Activated CD8-positive, alpha-beta T cell treated with anti-CD3 and anti-CD28 coated beads, Interleukin-2, amount 10 ng/mL, durations not matched to agents 7 days and 5 days (primary cell): ENCODE data around the gene LIF. TPM values are rescaled to one million over a fixed set of nuclear protein-coding genes. Genes with fewer than 3 reads are reported as not detected.

Source experiments
- ATAC-seq: fragments of 150-1000 bp; cut with Tn5 transposase; one replicate; pipeline ENCODE4 v1.10.0; 2021; ENCODE audit warnings: moderate library complexity
- CTCF ChIA-PET: fragments of 350-600 bp; sonication (Branson Sonifier 250); formaldehyde crosslinking; loops from one replicate; lab custom pipeline; 2021; ENCODE audit warnings: antibody characterized with exemption; lab: Charles Lee
- POLR2A ChIA-PET: fragments of 350-600 bp; sonication (Branson Sonifier 250); formaldehyde crosslinking; loops from one replicate; lab custom pipeline; 2021; ENCODE audit warnings: antibody characterized with exemption; lab: Charles Lee
- DNase-seq: peaks from one replicate; pipeline ENCODE4 v3.0.0-alpha.2; 2020
- H3K27ac Mint-ChIP-seq: one replicate; pipeline ENCODE4 v1.8.0; 2021; ENCODE audit warnings: mild to moderate bottlenecking, mixed read lengths
- H3K27me3 Mint-ChIP-seq: one replicate; pipeline ENCODE4 v1.8.0; 2021; ENCODE audit warnings: low read depth, mixed read lengths
- H3K36me3 Mint-ChIP-seq: one replicate; pipeline ENCODE4 v1.8.0; 2021; ENCODE audit warnings: low read depth, mixed read lengths
- H3K4me1 Mint-ChIP-seq: one replicate; pipeline ENCODE4 v1.8.0; 2021; ENCODE audit warnings: low read depth, mixed read lengths
- H3K4me3 Mint-ChIP-seq: one replicate; pipeline ENCODE4 v1.8.0; 2021; ENCODE audit warnings: mild to moderate bottlenecking, mixed read lengths
- H3K9me3 Mint-ChIP-seq: one replicate; pipeline ENCODE4 v1.8.0; 2022; ENCODE audit warnings: mixed read lengths; ENCODE audit not compliant: insufficient read depth
- total RNA-seq, 2 experiments: library from RNA; stranded (reverse); gene quantifications; one replicate each; pipeline ENCODE4 v1.2.3, GENCODE V29; 2021

LIF gene
- total RNA-seq, 2 experiments from 2014 or later, result 532 to 569 TPM

- H3K27me3 Mint-ChIP-seq, result no peaks in the 10 kb centered on the region
- DNase-seq (peak; percentile 40), ATAC-seq (no peak)
- CTCF ChIA-PET, result interaction anchor here (0.9 kb wide), 1 partner anchor 26 kb away, joined by 3 read pairs; no protein-coding TSS in a partner anchor
- peaks cover 92% of the 10 kb centered on the region for H3K4me1 Mint-ChIP-seq
- peaks cover 4% of the 10 kb centered on the region for H3K36me3 Mint-ChIP-seq
- H3K4me3 Mint-ChIP-seq, result no peak overlapping the region
- POLR2A ChIA-PET, result no interaction called here
- H3K9me3 Mint-ChIP-seq, result no peaks in the 10 kb centered on the region
- H3K27ac Mint-ChIP-seq, result peak overlapping the region; percentile 76
Measured at GRCh38 chr22:30212363-30212995, 34.1 kb downstream of the LIF start.

DNA sequence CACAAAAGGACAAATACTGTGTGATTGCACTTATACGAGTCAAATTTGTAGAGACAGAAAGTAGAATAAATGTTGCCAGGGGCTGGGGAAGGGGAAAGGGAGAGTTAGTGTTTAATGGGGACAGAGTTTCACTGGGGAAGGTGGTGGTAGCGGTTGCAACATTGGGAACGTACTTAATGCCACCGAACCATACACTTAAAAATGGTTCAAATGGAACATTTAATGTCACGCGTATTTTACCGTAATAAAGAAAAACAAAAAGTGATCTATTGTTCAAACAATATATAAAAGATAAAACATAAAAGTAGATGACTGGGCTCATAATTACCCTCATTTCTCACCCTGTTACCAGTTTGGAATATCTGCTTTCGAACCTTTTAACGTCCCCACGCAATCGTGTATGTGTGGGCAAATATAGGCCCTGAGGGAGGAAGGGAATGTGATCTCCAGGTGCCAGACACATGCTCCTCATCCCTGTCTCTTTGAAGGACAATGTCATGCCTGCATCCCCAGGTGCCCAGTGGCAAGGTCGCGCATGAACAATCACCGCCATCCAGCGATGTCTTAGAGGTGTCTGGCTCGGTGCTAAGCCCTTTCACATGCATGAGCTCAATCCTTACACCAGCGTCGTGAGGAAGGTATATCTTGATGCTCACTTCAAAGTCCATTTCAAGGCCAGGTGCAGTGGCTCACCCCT, 35.3 kb downstream of the LIF start:
- ChIA-PET POLR2A (no interaction called here), CTCF (no interaction called here)
- H3K27ac Mint-ChIP-seq, result peak overlapping the region; percentile 54
- ATAC-seq (no peak), DNase-seq (no peak)
- peaks cover 93% of the 10 kb centered on the region for H3K4me1 Mint-ChIP-seq
- no peaks in the 10 kb centered on the region for H3K27me3 Mint-ChIP-seq
- H3K9me3 Mint-ChIP-seq, result no peaks in the 10 kb centered on the region
- H3K4me3 Mint-ChIP-seq, result no peak overlapping the region
- peaks cover 2% of the 10 kb centered on the region for H3K36me3 Mint-ChIP-seq

- ChIA-PET CTCF (interaction anchor here (2.4 kb wide), 1 partner anchor 19 kb away, joined by 7 read pairs; no protein-coding TSS in a partner anchor), POLR2A (no interaction called here)
- Mint-ChIP-seq H3K36me3 (no peaks in the 10 kb centered on the region), H3K27ac (peak overlapping the region; percentile 45), H3K9me3 (no peaks in the 10 kb centered on the region), H3K4me1 (peaks cover 92% of the 10 kb centered on the region), H3K27me3 (no peaks in the 10 kb centered on the region), H3K4me3 (no peak overlapping the region)
- DNase-seq (no peak), ATAC-seq (no peak)
Measured at GRCh38 chr22:30210235-30210909, 36.2 kb downstream of the LIF start.

DNA sequence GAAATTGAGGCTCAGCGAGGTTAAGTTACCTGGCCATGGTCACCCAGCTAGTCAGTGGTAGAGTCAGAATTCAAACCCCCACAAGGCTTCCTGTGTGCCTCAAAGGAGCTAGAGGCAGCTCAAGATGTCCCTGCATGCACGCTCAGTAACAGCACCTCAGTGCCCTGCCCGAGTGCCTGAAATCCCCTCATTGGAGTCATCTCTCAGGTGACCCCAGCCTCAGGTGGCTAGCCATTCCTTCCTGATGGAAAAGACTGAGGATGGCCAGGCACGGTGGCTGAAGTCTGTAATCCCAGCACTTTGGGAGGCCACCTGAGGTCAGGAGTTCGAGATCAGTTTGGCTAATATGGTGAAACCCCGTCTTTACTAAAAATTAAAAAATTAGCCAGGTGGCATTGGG, 36.9 kb downstream of the LIF start:
- DNase-seq, result no peak
- ChIA-PET POLR2A (no interaction called here), CTCF (interaction anchor here (1.1 to 2.4 kb wide), 2 partner anchors 18 to 32 kb away, joined by 3 to 7 read pairs; no protein-coding TSS in a partner anchor)
- H3K27ac Mint-ChIP-seq, result peak overlapping the region; percentile 74
- H3K36me3 Mint-ChIP-seq, result no peaks in the 10 kb centered on the region
- no peaks in the 10 kb centered on the region for H3K9me3 Mint-ChIP-seq
- H3K4me1 Mint-ChIP-seq, result peaks cover 87% of the 10 kb centered on the region
- no peaks in the 10 kb centered on the region for H3K27me3 Mint-ChIP-seq
- H3K4me3 Mint-ChIP-seq, result no peak overlapping the region
- ATAC-seq, result no peak

DNA sequence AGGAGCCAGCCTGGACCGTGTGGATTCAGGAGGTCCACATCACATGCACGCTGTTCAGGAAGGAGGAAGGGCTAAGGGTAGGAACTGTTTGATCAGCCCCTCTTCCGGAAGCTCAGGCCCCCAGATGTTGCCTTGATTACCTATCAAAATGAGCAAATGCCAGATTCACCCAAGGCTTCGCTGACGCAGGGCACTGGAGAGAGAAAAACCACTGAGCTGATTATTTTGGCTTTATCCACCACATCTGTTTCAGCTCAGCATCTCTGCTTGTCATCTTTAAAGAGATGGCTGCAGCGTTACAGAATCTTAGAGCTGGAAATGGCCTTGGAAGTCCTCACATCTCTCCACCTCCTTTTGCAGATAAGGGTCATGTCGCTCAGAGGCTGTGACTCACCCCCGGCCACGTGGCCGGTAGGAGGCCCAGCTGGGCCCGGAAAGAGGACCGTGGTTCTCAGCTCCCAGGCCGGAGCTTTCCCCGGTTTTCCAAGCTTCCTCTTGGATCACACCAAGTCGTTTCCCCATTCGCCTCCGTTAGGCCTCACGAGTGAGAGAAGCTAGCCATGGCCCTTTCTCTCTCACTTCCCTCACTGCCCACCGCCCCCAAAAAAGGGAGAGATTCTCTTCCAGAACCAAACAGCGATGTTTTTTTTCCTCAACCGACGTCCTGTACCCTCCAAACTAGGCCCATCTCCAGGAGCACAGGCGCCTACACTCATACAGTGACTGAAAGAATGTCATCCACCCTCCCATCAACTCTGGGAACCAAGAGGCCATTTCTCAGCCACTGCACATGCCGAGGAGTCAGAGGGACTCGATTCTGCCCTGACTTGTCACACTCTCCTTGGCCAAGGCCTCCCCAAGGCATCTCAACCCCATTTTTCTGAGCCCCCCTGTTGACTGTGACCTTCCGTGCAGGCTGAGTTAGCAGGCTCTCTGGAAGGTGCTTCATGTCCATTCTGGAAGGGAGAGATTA, 37.6 kb downstream of the LIF start:
- Mint-ChIP-seq H3K36me3 (no peaks in the 10 kb centered on the region), H3K4me1 (peaks cover 87% of the 10 kb centered on the region), H3K4me3 (no peak overlapping the region), H3K9me3 (no peaks in the 10 kb centered on the region), H3K27ac (peak overlapping the region; percentile 75), H3K27me3 (no peaks in the 10 kb centered on the region)
- no peak for ATAC-seq
- DNase-seq, result no peak
- POLR2A ChIA-PET, result no interaction called here
- CTCF ChIA-PET, result interaction anchor here (1.1 to 2.4 kb wide), 2 partner anchors 18 to 31 kb away, joined by 3 to 7 read pairs; no protein-coding TSS in a partner anchor

GRCh38 chr22:30206944-30207343, 39.6 kb downstream of the LIF start:
- ATAC-seq, result no peak
- Mint-ChIP-seq H3K27ac (peak overlapping the region; percentile 37), H3K4me1 (peaks cover 72% of the 10 kb centered on the region), H3K4me3 (no peak overlapping the region), H3K36me3 (peaks cover 5% of the 10 kb centered on the region), H3K9me3 (no peaks in the 10 kb centered on the region), H3K27me3 (no peaks in the 10 kb centered on the region)
- POLR2A ChIA-PET, result no interaction called here
- DNase-seq, result no peak
- CTCF ChIA-PET, result interaction anchor here (2.2 kb wide), 1 partner anchor 11 kb away, joined by 6 read pairs; no protein-coding TSS in a partner anchor

DNA sequence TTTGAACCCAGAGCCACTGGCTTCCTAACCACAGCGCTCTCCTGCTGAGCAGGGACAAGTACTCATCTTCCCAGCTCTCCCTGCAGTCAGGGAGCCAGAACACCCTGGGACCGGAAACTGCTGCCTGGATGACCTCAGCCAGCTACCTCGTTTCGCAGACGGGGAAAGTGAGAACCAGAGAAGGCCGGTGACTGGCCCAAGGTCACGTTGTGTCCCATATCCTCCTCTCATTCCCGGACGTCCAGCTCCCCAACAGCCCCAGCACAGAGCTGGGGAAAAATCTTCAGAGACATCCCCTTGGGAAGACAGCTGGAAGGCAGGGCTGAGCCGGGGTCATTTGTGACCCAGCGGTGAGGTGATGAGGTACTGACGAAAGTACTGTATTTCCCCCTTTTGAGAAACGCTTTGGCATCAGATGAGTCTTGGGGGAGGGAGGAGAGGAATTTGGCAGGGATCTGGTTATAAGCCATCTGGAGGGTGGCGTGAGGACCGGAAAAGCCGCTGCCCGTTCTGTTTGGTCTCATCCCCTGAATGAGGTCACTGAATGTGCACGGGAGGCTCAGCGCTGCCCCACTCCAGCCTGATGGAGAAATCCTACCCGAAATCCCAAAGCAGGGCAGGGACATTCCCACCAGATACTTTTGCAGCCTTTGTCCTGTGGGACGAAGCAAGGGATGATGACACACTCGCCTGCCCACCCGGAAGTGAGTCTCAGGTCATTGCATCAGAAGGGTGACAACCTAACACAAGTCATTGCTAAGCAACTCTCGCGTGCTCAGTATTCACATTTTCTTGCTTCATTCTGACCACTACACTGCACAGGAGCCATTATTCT, 41.1 kb downstream of the LIF start:
- no peak overlapping the region for H3K4me3 Mint-ChIP-seq
- ChIA-PET CTCF (interaction anchor here (1.2 to 2.2 kb wide), 2 partner anchors 9 to 10 kb away, joined by 3 to 6 read pairs; no protein-coding TSS in a partner anchor), POLR2A (no interaction called here)
- no peaks in the 10 kb centered on the region for H3K27me3 Mint-ChIP-seq
- peaks cover 64% of the 10 kb centered on the region for H3K4me1 Mint-ChIP-seq
- H3K27ac Mint-ChIP-seq, result peak overlapping the region; percentile 77
- DNase-seq, result no peak
- ATAC-seq, result no peak
- H3K36me3 Mint-ChIP-seq, result peaks cover 10% of the 10 kb centered on the region
- no peaks in the 10 kb centered on the region for H3K9me3 Mint-ChIP-seq

DNA sequence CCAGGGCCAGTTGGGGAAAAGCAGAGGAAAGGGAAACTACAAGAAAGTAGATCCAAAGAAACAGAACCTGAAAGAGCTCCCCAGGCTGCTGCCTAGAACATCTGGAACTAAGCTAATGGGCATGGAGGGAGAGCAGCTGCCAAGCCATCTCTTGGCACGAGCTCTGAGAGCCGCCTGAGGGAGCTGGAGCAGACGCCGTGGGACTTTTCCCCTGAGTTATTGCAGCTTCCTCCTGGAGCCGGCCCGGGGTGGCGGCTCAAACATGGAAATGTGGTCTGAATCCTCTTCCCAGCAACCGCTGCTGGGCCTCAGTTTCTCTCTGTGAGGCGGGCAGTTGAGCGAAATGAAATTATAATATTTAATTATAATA, 41.8 kb downstream of the LIF start:
- ATAC-seq, result no peak
- Mint-ChIP-seq H3K9me3 (no peaks in the 10 kb centered on the region), H3K4me1 (peaks cover 57% of the 10 kb centered on the region), H3K27ac (peak overlapping the region; percentile 30), H3K36me3 (peaks cover 10% of the 10 kb centered on the region), H3K27me3 (no peaks in the 10 kb centered on the region), H3K4me3 (no peak overlapping the region)
- no peak for DNase-seq
- ChIA-PET POLR2A (interaction anchor here (0.7 kb wide), 1 partner anchor 10 kb away, joined by 4 read pairs; no protein-coding TSS in a partner anchor), CTCF (interaction anchor here (0.6 to 1.2 kb wide), 4 partner anchors 10 to 1072 kb away, joined by 3 to 4 read pairs (median 3); no protein-coding TSS in a partner anchor)

- ChIA-PET CTCF (interaction anchor here (0.6 to 1.2 kb wide), 4 partner anchors 11 to 1072 kb away, joined by 3 to 4 read pairs (median 3); no protein-coding TSS in a partner anchor), POLR2A (interaction anchor here (0.7 to 0.9 kb wide), 2 partner anchors 10 to 26 kb away, joined by 4 to 5 read pairs; no protein-coding TSS in a partner anchor)
- H3K27me3 Mint-ChIP-seq, result no peaks in the 10 kb centered on the region
- DNase-seq, result no peak
- ATAC-seq, result no peak
- peak overlapping the region; percentile 30 for H3K27ac Mint-ChIP-seq
- no peak overlapping the region for H3K4me3 Mint-ChIP-seq
- peaks cover 10% of the 10 kb centered on the region for H3K36me3 Mint-ChIP-seq
- H3K9me3 Mint-ChIP-seq, result no peaks in the 10 kb centered on the region
- peaks cover 56% of the 10 kb centered on the region for H3K4me1 Mint-ChIP-seq
Measured at GRCh38 chr22:30204015-30204741, 42.4 kb downstream of the LIF start.
